ENCODE results near the gene PRODH. TPM values are rescaled to one million over a fixed set of nuclear protein-coding genes. Genes with fewer than 3 reads are reported as not detected.
"Not testable (repeated sequence)": the region's sequence is repeated elsewhere in the genome, so short reads cannot be mapped to it uniquely, and the experiment has no call there.

Gene PRODH
- polyA plus RNA-seq, 3 donors = not detected

DNA sequence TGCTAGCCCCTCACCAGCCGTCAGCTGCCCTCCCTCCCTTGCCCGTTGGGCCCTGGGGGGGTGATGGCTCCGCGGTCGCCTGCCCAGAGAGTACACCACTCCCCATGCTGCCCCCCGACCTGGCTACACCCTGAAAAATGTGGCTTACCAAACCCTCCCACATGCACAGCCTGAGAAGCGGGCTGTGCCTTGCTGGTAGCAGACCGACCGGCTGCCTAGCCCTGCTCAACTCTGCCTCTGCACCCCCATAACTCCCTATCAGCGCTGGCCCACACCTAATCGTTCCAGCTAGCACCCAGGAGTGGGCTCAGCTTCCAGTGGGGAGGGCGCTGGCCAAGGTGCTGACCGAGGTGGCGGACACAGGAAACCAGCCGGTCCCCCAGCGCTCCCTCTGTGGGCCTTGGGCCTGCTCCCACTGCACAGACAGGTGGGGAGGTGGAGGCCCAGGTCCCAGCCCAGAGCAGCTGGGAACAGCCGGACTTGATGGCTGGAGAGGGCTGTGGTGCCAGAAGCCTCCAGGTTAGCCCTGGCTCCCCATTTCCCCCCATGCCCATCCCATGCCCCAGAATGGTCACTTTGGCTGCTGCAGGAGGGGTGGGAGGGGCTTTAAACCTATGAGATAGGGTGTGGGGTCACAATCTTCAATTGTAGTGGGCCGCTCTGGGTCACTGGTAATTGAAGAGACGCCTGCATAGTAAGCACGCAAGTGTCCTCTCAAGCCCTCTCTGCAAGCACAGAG is 32.1 kb upstream of the PRODH start:
- Histone ChIP-seq H3K4me3 (replicated peaks in 1 of 3; ENCODE audit: low read depth in 2 of 3, low read length in 3 of 3) (no peak overlapping the region), H3K79me2 (ENCODE audit: insufficient read depth, low read length) (no peaks in the 10 kb centered on the region), H3K27ac (ENCODE audit: low read depth in 1 of 2, low read length in 2 of 2) (no peak overlapping the region), H3K4me1 (ENCODE audit: control insufficient read depth in 1 of 2, insufficient read depth in 2 of 2, low read length in 2 of 2) (no peaks in the 10 kb centered on the region), H2AFZ (ENCODE audit: insufficient read depth, low read depth, low read length, poor library complexity, severe bottlenecking) (no peak overlapping the region), H3K9me3 (replicated peaks in 1 of 2; ENCODE audit: control insufficient read depth in 1 of 2, insufficient read depth in 1 of 2, low read length in 2 of 2) (no peaks in the 10 kb centered on the region), H4K20me1 (ENCODE audit: insufficient read depth, low read length) (no peaks in the 10 kb centered on the region), H3K4me2 (replicated peaks; ENCODE audit: extremely low read depth, low read length, poor library complexity, severe bottlenecking) (no peak overlapping the region), H3K27me3 (ENCODE audit: control insufficient read depth in 2 of 2, insufficient read depth in 2 of 2, low read length in 2 of 2) (peaks cover 2 to 23% of the 10 kb centered on the region in 2 donors), H3K36me3 (replicated peaks in 1 of 2; ENCODE audit: control insufficient read depth in 1 of 2, insufficient read depth in 2 of 2, low read length in 2 of 2) (no peaks in the 10 kb centered on the region), H3K9ac (ENCODE audit: insufficient read depth, low read length, poor library complexity, severe bottlenecking) (no peak overlapping the region)
- intact Hi-C loops (cut with micrococcal nuclease) = loop anchor here in 1 of 2 donors (10.0 kb wide), 1 partner anchor 1307 kb away; no protein-coding TSS in a partner anchor
- Mint-ChIP-seq H3K4me1 (no peaks in the 10 kb centered on the region), H3K36me3 (no peaks in the 10 kb centered on the region), H3K9me3 (peaks cover 0 to 2% (median 0%) of the 10 kb centered on the region in 7 donors), H3K27me3 (ENCODE audit: low read depth in 3 of 3) (peaks cover 25 to 43% (median 33%) of the 10 kb centered on the region in 3 donors), H3K27ac (no peak overlapping the region), H3K4me3 (no peak overlapping the region)
- no peak for DNase-seq
- 68% methylated on average over 20 of the region's 20 CpGs for WGBS (ENCODE audit: insufficient coverage)
- TF ChIP-seq, protein P1, sequence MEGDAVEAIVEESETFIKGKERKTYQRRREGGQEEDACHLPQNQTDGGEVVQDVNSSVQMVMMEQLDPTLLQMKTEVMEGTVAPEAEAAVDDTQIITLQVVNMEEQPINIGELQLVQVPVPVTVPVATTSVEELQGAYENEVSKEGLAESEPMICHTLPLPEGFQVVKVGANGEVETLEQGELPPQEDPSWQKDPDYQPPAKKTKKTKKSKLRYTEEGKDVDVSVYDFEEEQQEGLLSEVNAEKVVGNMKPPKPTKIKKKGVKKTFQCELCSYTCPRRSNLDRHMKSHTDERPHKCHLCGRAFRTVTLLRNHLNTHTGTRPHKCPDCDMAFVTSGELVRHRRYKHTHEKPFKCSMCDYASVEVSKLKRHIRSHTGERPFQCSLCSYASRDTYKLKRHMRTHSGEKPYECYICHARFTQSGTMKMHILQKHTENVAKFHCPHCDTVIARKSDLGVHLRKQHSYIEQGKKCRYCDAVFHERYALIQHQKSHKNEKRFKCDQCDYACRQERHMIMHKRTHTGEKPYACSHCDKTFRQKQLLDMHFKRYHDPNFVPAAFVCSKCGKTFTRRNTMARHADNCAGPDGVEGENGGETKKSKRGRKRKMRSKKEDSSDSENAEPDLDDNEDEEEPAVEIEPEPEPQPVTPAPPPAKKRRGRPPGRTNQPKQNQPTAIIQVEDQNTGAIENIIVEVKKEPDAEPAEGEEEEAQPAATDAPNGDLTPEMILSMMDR (IDR thresholded peaks at IDR 0.05) = no peak

DNA sequence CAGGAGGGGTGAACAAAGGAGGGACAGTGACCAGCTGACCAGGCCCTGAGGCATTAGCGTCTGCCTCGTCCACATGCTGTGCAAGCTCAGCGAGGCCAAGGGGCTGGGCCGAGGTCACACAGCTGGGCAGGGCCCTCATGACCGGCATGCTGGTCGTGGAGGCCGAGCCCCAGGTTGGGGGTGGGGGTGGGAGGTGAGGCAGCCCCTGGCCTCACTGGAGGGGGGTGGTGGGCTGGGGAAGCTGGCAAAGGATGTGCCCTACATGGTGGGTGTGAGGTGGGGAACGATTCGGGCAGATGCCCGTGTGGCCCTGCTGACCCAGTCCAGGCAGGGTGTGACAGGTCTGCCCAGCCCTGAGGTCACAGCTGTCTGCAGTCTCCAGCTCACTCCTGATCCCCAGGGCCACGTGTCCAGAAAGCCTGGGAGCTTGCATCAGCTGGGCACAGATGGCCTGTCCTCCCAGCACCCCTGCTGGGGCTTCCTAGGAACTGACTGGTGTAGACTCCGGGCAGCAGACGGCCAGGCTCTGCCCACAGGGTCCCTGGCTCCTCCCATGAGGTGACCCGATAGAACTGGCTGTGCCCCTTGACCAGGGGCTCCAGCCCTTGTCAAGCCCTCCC is 31.4 kb upstream of the PRODH start:
- H3K27me3 Mint-ChIP-seq (ENCODE audit: low read depth in 3 of 3) = peaks cover 22 to 43% (median 33%) of the 10 kb centered on the region in 3 donors
- not testable (repeated sequence) for H3K4me3 Mint-ChIP-seq; H3K36me3 ChIP-seq (replicated peaks in 1 of 2; ENCODE audit: control insufficient read depth in 1 of 2, insufficient read depth in 2 of 2, low read length in 2 of 2); DNase-seq; H3K4me1 ChIP-seq (ENCODE audit: control insufficient read depth in 1 of 2, insufficient read depth in 2 of 2, low read length in 2 of 2); H3K4me2 ChIP-seq (replicated peaks; ENCODE audit: extremely low read depth, low read length, poor library complexity, severe bottlenecking); H3K27ac ChIP-seq (ENCODE audit: low read depth in 1 of 2, low read length in 2 of 2); H3K4me3 ChIP-seq (replicated peaks in 1 of 3; ENCODE audit: low read depth in 2 of 3, low read length in 3 of 3); H3K9me3 Mint-ChIP-seq; H2AFZ ChIP-seq (ENCODE audit: insufficient read depth, low read depth, low read length, poor library complexity, severe bottlenecking); H3K79me2 ChIP-seq (ENCODE audit: insufficient read depth, low read length); H3K9me3 ChIP-seq (replicated peaks in 1 of 2; ENCODE audit: control insufficient read depth in 1 of 2, insufficient read depth in 1 of 2, low read length in 2 of 2); H3K36me3 Mint-ChIP-seq; H3K9ac ChIP-seq (ENCODE audit: insufficient read depth, low read length, poor library complexity, severe bottlenecking); H3K4me1 Mint-ChIP-seq; H4K20me1 ChIP-seq (ENCODE audit: insufficient read depth, low read length)
- peaks cover 2 to 23% of the 10 kb centered on the region in 2 donors for H3K27me3 ChIP-seq (ENCODE audit: control insufficient read depth in 2 of 2, insufficient read depth in 2 of 2, low read length in 2 of 2)
- 73% methylated on average over 11 of the region's 14 CpGs for whole genome bisulfite sequencing (ENCODE audit: insufficient coverage)
- intact Hi-C loops (cut with micrococcal nuclease) = loop anchor here in 1 of 2 donors (10.0 kb wide), 1 partner anchor 1307 kb away; no protein-coding TSS in a partner anchor
- peak overlapping the region in 1 of 7 donors; percentile 35 for H3K27ac Mint-ChIP-seq

Data from CD14-positive monocyte (primary cell).